ENCODE results near the gene CEP162.
"Not testable (repeated sequence)": the region's sequence is repeated elsewhere in the genome, so short reads cannot be mapped to it uniquely, and the experiment has no call there.

Gene CEP162

DNA sequence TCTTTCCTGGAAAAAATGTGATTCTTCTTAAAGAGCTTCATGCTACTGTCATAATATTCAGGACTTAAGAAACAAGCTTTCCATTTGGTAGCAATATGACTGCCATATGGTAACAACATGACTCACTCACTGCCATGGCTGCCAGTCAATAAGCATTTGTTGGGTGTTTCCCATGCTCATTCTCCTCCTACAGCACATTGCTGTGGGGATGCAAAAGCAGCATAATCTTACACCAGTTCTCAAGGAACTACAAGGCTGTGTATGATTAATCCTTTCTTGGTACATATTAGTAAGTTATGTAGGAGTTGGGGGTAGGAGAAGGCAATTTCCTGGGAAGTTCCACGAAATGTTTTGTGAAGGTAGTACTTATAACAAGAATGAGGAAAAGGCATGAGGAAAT, 76.7 kb downstream of the CEP162 start:
- no peak for DNase-seq (ENCODE audit: low read depth in 1 of 2, low spot score in 1 of 2)

DNA sequence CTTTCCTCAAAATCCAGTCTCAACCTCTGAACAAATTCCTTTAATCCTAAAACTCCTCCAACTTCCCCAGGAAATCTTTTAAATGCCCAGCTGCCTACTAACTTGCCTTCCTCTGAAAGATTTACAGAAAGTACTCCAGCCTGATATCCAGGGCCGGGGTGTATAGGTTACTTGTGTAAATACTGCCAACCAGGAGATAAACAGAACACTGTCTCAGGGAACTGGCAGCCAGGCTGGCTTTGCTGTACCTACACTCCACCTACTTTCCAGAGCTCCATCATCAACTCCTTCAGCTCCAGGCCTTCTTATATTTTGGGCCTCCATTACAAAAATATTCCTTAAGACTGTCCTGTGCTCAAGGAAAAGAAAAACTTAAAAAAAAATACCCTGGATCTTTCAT, 85.9 kb downstream of the CEP162 start:
- no peak for DNase-seq (ENCODE audit: low read depth in 1 of 2, low spot score in 1 of 2)

DNA sequence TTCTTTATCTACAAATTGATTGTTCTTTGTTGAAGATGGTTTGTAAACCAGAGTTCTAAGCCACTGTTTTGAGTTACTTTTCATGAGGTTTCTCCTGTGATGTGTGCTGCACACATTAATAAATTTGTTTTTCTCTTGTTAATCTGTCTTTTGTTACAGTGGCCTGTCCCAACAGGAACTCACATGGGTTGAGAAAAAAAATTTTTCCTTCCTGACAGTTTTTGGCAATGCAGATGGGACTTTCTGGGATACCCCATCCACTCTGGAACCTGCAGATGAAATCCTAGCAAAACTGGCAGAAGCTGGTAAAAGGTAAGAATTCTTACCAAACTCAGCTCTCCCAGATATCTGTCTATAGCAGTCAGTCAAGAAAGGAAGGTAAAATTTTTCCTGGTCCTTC, 88.1 kb downstream of the CEP162 start:
- no peak for DNase-seq (ENCODE audit: low read depth in 1 of 2, low spot score in 1 of 2)

DNA sequence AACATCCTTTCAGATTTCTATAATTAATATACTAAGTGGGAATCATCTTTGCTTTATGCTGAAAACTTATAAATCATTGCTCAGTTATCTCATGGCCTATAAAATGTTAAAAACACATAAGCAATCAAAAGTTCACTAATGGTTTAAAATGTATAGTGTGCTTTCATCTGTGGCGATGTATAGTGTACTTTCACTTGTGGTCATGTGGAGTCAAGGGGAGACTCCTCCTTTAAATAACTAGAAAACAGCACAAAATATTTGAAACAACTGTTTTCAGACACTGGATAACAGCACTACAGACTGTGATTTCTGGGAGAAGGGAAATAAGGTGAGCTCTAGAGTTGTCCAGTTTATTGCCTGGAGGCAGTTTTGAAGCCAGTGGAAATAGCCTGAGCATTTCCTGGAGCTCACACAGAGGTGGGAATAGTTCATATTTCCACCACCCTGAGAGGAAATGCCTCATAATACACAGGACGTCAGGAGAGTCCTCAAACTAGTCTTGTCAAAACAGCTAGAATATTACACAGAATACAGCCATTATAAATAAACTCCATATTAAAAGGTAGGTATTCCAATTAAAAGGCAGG, 89.4 kb downstream of the CEP162 start:
- no peak for DNase-seq (ENCODE audit: low read depth in 1 of 2, low spot score in 1 of 2)

DNA sequence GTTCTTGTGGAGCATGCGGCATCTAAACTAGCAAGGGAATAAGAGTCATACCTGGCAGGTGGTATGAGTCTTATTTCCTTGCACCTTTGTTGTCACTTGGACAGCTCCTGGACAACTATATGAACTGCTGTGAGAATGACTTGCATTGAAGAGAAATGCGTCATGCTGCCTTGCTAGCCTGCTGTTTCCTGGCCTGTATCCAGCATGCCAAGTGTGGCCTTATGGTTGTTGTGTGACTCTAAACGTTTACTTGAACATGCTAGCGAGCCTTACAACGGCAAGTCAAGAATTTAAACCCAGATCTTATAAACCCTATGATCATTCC, 90.4 kb downstream of the CEP162 start:
- no peak for DNase-seq (ENCODE audit: low read depth in 1 of 2, low spot score in 1 of 2)

DNA sequence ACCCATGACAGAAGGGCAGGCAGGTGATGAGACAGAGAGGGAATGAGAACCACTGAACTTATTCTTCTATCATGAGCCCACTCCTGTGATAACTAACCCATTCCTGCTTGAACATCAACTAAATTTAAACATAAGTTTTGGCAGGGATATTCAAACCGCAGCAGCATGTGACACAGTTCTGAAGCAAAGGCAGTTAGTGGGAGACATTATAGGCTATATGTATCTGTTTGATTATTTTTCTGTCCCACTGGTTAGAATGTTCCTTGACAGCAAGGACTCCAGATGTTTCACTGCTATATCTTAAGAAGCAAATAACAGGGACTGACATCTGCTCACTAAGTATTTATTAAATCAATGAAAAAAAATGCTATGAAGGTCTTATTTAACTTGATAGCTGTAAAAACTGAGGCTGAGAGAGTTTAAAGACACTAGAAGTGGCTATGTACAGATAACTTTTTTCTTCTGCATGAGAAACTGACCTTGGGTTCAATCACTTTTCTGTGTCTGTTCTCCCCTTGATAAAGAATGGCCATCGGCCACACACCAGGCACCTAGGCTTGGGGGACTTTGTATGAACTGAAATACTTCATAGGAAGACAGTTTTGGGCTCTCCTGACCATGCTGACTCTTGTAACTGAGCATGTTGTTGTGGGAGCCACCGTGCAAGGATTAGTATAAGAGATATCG, 90.9 kb downstream of the CEP162 start:
- DNase-seq (ENCODE audit: low read depth in 1 of 2, low spot score in 1 of 2) = no peak

DNA sequence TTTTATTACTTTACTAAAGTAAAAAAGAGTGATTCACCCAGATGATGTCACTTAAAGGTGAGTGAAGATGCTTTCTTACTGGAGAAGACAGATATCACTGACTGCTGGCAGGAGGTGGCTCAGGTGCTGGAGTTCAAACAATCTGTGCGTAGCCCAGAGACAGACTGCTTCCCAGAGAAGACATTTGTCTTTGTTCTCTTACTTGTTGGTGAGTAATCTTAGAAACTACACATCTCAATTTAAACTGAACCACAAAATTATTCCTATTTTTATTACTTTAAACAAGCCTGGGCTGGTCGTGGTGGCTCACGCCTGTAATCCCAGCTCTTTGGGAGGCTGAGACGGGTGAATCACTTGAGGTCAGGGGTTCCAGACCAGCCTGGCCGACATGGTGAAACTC, 92.2 kb downstream of the CEP162 start:
- no peak for DNase-seq (ENCODE audit: low read depth in 1 of 2, low spot score in 1 of 2)

DNA sequence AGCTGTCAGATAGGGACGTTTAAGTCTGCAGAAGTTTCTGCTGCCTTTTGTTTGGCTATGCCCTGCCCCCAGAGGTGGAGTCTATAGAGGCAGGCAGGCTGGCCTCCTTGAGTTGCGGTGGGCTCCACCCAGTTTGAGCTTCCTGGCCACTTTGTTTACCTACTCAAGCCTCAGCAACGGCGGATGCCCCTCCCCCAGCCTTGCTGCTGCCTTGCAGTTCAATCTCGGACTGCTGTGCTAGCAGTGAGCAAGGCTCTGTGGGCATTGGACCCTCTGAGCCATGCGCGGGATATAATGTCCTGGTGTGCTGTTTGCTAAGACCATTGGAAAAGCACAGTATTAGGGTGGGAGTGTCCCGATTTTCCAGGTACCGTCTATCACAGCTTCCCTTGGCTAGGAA, 94.1 kb downstream of the CEP162 start:
- DNase-seq (ENCODE audit: low read depth in 1 of 2, low spot score in 1 of 2) = not testable (repeated sequence)

DNA sequence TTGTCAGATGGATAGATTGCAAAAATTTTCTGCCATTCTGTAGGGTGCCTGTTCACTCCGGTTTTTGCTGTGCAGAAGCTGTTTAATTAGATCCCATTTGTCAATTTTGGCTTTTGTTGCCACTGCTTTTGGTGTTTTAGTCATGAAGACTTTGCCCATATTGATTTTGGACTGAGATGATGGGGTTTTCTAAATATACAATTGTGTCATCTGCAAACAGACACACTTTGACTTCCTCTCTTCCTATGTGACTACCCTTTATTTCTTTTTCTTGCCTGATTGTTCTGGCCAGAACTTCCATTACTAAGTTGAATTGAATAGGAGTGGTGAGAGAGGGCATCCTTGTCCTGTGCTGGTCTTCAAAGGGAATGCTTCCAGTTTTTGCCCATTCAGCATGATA, 97.9 kb downstream of the CEP162 start:
- DNase-seq (ENCODE audit: low read depth in 1 of 2, low spot score in 1 of 2) = not testable (repeated sequence)

DNA sequence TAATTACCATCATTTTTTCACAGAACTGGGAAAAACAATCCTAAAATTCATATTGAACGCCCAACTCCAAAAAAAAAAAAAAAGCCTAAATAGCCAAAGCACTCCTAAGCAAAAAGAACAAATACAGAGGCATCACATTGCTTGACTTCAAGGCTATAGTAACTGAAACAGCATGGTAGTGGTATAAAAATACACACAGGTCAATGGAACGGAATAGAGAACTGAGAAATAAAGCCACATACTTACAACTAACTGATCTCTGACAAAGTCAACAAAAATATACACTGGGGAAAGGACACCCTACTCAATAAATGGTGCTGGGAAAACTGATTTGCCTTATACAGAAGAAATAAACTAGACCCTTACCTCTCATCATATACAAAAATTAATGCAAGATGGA, 104.3 kb downstream of the CEP162 start:
- no peak for DNase-seq (ENCODE audit: low read depth in 1 of 2, low spot score in 1 of 2)

DNA sequence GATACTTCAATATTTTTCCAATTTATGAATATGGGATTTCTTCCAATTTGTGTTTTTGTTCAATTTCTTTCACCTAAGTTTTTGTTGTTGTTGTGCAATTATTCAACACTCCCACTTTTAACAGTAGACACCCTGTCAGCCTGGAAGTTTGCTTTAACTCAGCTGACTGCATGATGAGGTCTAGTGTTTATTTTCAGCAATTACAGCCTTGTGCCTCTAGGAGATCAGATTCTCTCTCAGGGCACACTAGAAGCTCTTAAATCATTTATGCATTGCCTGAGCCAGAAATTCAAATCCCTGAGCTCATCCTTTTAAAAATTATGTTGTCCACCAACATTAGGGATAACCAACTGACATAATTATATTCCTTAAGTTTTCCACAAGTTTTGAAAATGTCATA, 108.2 kb downstream of the CEP162 start:
- DNase-seq (ENCODE audit: low read depth in 1 of 2, low spot score in 1 of 2) = no peak

DNA sequence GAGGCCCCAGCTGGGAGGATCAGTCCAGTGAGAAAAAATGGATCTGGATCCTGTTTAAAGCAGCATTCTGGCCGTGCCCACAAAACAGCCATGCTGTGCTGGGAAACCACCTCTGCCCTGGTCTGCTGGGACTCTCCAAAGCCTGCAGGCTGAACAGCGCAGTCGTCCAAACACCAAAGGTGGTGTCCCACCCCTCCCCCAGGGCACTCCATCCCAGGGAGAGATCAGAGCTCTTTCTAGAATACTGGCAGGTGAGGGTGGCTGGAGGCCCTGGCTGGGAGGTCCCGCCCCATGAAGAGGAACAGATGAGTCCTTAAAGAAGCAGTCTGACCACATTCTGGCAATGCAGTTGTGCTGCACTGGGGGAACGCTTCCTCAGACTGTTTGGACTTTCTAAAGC, 109.3 kb downstream of the CEP162 start:
- DNase-seq (ENCODE audit: low read depth in 1 of 2, low spot score in 1 of 2) = no peak

DNA sequence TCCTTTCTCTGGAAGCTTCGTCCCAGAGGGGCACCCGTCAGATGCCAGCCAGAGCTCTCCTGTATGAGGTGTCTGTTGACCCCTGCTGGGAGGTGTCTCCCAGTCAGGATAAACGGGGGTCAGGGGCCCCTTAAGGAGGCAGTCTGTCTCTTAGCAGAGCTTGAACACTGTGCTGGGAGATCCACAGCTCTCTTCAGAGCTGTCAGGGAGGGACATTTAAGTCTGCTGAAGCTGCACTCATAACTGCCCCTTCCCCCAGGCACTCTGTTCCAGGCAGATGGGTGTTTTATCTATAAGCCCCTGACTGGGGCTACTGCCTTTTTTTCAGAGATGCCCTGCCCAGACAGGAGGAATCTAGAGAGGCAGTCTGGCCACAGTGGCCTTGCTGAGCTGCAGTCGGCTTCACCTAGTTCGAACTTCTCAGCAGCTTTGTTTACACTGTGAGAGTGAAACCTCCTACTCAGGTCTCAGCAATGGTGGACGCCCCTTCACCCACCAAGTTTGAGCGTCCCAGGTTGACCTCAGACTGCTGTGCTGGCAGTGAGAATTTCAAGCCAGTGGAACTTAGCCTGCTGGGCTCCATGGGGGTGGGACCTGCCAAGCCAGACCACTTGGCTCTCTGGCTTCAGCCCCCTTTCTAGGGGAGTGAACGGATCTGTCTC, 112.4 kb downstream of the CEP162 start:
- not testable (repeated sequence) for DNase-seq (ENCODE audit: low read depth in 1 of 2, low spot score in 1 of 2)

DNA sequence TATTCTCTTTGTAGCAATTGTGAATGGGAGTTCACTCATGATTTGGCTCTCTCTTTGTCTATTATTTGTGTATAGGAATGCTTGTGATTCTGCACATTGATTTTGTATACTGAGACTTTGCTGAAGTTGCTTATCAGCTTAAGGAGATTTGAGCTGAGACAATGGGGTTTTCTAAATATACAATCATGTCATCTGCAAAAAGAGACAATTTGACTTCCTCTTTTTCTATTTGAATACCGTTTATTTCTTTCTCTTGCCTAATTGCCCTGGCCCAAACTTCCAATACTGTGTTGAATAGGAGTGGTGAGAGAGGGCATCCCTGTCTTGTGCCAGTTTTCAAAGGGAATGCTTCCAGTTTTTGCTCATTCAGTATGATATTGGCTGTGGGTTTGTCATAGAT, 116.1 kb downstream of the CEP162 start:
- DNase-seq (ENCODE audit: low read depth in 1 of 2, low spot score in 1 of 2) = not testable (repeated sequence)

DNA sequence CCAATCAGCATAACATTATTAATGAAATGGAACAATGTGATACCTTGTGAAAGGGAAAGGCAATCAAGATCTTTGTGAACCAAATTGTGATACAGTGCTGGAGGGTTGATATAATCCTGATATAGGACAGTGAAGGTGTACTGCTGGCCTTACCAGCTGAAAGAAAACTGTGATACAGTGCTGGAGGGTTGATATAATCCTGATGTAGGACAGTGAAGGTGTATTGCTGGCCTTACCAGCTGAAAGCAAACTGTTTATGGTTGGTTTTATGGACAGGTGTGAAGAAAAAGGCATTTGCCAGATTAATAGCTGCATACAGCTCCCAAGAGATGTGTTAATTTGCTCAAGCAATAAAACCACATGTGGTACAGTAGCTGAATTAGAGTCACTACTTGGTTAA, 119.9 kb downstream of the CEP162 start:
- no peak for DNase-seq (ENCODE audit: low read depth in 1 of 2, low spot score in 1 of 2)

DNA sequence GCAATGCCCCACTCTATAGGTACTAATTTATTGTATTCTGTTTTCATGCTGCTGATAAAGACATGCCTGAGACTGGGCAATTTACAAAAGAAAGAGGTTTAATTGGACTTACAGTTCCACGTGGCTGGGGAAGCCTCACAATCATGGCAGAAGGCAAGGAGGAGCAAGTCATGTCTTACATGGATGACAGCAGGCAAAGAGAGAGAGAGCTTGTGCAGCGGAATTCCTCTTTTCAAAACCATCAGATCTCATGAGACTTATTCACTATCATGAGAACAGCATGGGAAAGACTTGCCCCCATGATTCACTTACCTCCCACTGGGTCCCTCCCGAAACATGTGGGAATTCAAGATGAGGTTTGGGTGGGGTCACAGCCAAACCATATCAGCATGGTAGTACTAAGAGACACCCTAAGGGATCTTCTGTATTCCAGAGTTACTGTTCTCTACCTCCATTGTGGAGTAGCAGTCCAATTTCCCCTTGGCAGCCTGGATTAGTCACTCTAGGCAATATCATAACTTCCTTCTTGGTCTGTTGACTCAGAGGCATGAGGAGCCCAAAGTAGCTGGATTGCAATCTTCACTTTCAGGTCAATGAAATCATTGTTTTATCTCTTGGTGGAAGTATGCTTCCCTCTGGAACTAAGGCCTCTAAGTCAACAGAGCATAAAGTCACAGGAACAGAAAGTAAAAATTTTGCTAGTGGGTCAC, 122.1 kb downstream of the CEP162 start:
- not testable (repeated sequence) for DNase-seq (ENCODE audit: low read depth in 1 of 2, low spot score in 1 of 2)

DNA sequence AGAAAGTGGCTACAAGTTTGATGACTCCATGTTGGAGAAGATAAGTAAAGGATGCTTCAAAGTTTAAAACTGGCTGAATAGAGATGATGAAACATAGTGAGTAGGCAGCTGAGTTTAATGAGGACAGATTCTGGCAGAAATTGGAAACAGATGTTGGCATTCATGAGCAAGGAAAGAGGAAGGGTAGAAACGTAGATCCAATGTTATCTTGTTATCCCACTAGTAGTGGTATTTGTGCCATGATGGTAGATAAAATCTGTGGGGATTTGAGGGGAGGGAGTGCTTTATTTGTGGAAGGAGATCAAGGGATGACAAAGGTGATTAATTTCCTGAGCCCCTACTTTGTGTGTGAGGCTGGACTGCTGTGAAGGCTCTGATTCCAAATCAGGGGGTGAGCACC, 124.4 kb downstream of the CEP162 start:
- no peak for DNase-seq (ENCODE audit: low read depth in 1 of 2, low spot score in 1 of 2)

DNA sequence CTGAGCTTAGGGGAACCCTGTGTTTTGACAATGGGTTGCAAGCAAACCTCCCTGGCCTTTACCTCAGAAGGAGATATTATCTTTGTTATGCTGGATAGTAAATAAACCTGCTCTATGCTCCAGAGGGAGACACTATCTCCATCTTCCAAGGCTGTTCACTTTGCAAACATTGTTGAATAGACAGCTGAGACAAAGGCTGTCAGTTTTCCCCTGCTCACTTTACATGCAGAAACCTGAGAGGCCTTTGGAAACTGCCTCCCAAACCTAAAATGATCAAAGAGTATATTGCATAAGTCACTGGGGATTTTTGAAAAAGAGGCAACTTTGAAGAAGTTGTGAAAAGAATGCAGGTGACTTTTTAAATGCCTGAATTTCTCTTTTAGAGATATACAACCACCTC, 132.3 kb downstream of the CEP162 start:
- DNase-seq (ENCODE audit: low read depth in 1 of 2, low spot score in 1 of 2) = no peak

DNA sequence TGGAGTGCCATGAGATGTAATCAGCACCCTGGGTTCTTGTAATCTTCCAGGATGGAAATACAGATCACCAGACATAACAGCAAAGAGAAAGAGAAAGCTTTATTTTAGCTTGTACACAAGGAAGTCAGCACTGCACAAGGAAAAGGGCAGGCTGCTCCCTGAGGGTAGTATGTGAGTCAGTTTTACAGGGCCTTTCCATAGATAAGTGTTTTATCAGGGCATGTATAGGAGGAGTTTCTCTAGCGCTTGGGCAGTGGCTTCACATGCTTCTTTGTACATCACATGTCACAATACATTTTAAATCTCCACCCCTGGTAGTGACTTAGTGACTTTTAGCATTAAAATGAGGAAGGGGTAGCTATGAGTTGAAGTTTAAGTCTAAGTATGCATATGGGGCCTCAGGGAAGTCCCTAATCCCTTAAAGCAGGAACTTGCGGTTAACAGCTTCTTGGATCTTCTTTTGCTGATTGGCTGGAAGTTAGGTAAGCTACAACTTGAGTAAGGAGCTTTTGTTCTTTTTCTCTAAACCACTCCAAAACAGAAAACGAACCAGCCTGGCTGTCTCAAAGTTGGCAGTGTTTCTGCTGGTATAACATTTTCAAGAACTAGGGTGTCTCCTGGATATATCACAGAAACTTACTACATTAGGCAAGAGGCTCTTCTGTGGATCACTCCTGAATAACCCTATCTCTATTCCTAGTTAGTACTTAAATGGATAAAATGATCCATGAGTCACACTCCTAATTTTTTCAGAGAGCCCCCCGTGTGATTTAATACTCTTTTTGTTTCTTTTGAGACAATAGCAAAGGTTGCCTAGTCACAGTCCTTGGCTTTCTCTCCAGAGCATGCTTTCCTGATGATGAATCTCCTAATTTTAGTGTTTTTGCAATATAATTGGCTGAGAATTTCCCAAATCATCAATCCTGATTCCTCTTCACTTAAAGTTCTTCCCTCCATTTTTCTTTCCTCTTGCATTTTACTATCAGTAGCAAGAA, 133.7 kb downstream of the CEP162 start:
- DNase-seq (ENCODE audit: low read depth in 1 of 2, low spot score in 1 of 2) = no peak

DNA sequence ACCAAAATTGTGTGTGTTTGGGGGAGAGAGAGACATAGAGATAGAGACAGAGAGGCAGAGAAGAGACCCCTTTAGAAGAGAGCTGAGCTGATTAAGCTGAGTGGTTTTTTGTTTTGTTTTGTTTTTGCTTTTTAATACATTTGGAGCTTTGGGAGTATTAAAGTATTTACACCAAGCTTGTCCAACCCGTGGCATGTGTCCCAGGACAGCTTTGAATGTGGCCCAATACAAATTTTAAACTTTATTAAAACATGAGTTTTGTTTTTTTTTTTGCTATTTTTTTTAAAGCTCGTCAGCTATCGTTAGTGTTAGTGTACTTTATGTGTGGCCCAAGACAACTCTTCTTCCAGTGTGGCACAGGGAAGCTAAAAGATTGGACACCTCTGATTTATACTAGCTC, 137.9 kb downstream of the CEP162 start:
- no peak for DNase-seq (ENCODE audit: low read depth in 1 of 2, low spot score in 1 of 2)

DNA sequence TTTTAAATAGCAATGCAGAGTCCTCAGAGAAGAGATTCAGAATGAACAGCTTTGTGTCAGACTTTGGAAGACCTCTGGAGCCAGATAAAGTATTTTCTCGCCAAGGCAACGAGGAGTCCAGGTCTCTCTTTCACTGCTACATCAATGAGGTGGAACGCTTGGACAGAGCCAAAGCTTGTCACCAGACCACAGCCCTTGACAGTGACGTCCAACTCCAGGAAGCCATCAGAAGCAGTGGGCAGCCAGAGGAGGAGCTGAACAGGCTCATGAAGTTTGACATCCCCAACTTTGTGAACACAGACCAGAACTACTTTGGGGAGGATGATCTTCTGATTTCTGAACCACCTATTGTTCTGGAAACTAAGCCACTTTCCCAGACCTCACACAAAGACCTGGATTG, 138.4 kb downstream of the CEP162 start:
- DNase-seq (ENCODE audit: low read depth in 1 of 2, low spot score in 1 of 2) = no peak
